ENCODE data around the gene PCDHGA5.

GRCh38 chr5:141382469-141383294, 18.7 kb downstream of the PCDHGA5 start, which contains the start of gene PCDHGA7:
- peak; percentile 72 for TF ChIP-seq CTCF (IDR thresholded peaks at IDR 0.05)
- no peak for TF ChIP-seq ZFX (IDR thresholded peaks at IDR 0.05; ENCODE audit: borderline replicate concordance)

All from 22Rv1 (cell line).